H1 (cell line): Measurements from ENCODE around the gene CD200. TPM values are rescaled to one million over a fixed set of nuclear protein-coding genes. Genes with fewer than 3 reads are reported as not detected.

Source experiments
- CBX5 ChIP-seq: fragments of 300-800, 300-1000 bp; sonication (generic); IDR thresholded peaks from 2 replicates; pipeline ENCODE4 v1.7.1; 2016; ENCODE audit warnings: antibody characterized with exemption, low read length, low read depth
- polyA plus RNA-seq, 7 experiments: library from polyadenylated mRNA; depleted of rRNA in 3 of 7; stranded (reverse) in 5 of 7; unstranded in 2 of 7; fragments of >200 nt in 5 of 7; fragments of 200-250 nt in 2 of 7; gene quantifications; 1 replicate in 5 of 7; 2 replicates in 1 of 7; 4 replicates in 1 of 7; pipeline versions ENCODE4 v1.2.1 to v1.2.3, GENCODE V29; 2011 to 2013; ENCODE audit warnings: missing spikeins in 2 of 7, mixed read lengths in 2 of 7
- total RNA-seq: library from RNA; stranded (reverse); fragmentation: NEBNext Ultra II Directional; extraction: Animal tissue kit (Norgen Biotek cat#: 25700); gene quantifications from 2 replicates; pipeline ENCODE4 v1.2.1, GENCODE V29; 2021
- TF ChIP-seq, protein P1 (sequence below): fragments of 300-600 bp; sonication (generic); IDR thresholded peaks from 2 replicates; pipeline ENCODE4 v1.7.1; 2012; ENCODE audit warnings: low read length, moderate library complexity, mild to moderate bottlenecking, inconsistent platforms; ENCODE audit not compliant: insufficient replicate concordance

The CD200 gene
- total and polyA plus RNA-seq, 2 of the 8 experiments (the other 6 are each of a cell fraction or from before 2014, with no cell fraction given), result 45.8 to 50.2 TPM

DNA sequence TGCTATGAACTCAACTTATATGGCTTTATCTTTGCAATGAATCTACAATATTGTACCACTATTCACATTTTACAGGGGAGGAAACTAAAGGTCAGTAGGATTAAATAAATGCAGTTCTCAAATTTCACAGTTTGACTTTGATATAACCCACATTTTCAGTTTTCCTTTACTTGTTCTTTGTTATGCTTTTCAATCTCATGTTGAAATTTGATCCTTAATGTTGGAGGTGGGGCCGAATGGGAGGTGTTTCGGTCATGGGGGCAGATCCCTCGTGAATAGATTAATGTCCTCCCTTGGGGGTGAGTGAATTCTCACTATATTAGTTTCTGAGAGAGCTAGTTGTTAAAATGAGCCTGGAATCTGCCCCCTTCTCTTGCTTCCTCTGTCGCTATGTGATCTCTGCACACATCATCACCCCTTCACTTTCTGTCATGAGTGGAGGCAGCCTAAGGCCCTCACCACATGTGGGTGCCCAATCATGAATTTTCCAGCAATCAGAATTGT is 44.7 kb downstream of the CD200 start (continued):
- TF ChIP-seq, protein P1, sequence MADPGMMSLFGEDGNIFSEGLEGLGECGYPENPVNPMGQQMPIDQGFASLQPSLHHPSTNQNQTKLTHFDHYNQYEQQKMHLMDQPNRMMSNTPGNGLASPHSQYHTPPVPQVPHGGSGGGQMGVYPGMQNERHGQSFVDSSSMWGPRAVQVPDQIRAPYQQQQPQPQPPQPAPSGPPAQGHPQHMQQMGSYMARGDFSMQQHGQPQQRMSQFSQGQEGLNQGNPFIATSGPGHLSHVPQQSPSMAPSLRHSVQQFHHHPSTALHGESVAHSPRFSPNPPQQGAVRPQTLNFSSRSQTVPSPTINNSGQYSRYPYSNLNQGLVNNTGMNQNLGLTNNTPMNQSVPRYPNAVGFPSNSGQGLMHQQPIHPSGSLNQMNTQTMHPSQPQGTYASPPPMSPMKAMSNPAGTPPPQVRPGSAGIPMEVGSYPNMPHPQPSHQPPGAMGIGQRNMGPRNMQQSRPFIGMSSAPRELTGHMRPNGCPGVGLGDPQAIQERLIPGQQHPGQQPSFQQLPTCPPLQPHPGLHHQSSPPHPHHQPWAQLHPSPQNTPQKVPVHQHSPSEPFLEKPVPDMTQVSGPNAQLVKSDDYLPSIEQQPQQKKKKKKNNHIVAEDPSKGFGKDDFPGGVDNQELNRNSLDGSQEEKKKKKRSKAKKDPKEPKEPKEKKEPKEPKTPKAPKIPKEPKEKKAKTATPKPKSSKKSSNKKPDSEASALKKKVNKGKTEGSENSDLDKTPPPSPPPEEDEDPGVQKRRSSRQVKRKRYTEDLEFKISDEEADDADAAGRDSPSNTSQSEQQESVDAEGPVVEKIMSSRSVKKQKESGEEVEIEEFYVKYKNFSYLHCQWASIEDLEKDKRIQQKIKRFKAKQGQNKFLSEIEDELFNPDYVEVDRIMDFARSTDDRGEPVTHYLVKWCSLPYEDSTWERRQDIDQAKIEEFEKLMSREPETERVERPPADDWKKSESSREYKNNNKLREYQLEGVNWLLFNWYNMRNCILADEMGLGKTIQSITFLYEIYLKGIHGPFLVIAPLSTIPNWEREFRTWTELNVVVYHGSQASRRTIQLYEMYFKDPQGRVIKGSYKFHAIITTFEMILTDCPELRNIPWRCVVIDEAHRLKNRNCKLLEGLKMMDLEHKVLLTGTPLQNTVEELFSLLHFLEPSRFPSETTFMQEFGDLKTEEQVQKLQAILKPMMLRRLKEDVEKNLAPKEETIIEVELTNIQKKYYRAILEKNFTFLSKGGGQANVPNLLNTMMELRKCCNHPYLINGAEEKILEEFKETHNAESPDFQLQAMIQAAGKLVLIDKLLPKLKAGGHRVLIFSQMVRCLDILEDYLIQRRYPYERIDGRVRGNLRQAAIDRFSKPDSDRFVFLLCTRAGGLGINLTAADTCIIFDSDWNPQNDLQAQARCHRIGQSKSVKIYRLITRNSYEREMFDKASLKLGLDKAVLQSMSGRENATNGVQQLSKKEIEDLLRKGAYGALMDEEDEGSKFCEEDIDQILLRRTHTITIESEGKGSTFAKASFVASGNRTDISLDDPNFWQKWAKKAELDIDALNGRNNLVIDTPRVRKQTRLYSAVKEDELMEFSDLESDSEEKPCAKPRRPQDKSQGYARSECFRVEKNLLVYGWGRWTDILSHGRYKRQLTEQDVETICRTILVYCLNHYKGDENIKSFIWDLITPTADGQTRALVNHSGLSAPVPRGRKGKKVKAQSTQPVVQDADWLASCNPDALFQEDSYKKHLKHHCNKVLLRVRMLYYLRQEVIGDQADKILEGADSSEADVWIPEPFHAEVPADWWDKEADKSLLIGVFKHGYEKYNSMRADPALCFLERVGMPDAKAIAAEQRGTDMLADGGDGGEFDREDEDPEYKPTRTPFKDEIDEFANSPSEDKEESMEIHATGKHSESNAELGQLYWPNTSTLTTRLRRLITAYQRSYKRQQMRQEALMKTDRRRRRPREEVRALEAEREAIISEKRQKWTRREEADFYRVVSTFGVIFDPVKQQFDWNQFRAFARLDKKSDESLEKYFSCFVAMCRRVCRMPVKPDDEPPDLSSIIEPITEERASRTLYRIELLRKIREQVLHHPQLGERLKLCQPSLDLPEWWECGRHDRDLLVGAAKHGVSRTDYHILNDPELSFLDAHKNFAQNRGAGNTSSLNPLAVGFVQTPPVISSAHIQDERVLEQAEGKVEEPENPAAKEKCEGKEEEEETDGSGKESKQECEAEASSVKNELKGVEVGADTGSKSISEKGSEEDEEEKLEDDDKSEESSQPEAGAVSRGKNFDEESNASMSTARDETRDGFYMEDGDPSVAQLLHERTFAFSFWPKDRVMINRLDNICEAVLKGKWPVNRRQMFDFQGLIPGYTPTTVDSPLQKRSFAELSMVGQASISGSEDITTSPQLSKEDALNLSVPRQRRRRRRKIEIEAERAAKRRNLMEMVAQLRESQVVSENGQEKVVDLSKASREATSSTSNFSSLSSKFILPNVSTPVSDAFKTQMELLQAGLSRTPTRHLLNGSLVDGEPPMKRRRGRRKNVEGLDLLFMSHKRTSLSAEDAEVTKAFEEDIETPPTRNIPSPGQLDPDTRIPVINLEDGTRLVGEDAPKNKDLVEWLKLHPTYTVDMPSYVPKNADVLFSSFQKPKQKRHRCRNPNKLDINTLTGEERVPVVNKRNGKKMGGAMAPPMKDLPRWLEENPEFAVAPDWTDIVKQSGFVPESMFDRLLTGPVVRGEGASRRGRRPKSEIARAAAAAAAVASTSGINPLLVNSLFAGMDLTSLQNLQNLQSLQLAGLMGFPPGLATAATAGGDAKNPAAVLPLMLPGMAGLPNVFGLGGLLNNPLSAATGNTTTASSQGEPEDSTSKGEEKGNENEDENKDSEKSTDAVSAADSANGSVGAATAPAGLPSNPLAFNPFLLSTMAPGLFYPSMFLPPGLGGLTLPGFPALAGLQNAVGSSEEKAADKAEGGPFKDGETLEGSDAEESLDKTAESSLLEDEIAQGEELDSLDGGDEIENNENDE, result no peak
- TF ChIP-seq CBX5, result no peak
